IPS DF 6.9 (cell line): ENCODE data around the gene MPRIP.

Experiments
- DNase-seq: peaks from one replicate; pipeline ENCODE4 v3.0.0-alpha.2; 2013; ENCODE audit warnings: low read depth, low spot score
- H3K27ac ChIP-seq: one replicate; pipeline ENCODE4 v1.5.1; 2013; ENCODE audit warnings: low read length, control low read depth
- H3K27me3 ChIP-seq: 2 replicates; pipeline ENCODE4 v1.6.1; 2013; ENCODE audit warnings: mild to moderate bottlenecking, low read length; ENCODE audit not compliant: control insufficient read depth, insufficient read depth
- H3K36me3 ChIP-seq: 2 replicates; pipeline ENCODE4 v1.6.1; 2013; ENCODE audit warnings: low read length; ENCODE audit not compliant: control insufficient read depth, insufficient read depth
- H3K4me1 ChIP-seq: 2 replicates; pipeline ENCODE4 v1.6.1; 2013; ENCODE audit warnings: low read length; ENCODE audit not compliant: control insufficient read depth, insufficient read depth
- H3K4me3 ChIP-seq: 2 replicates; pipeline ENCODE4 v1.5.1; 2013; ENCODE audit warnings: mild to moderate bottlenecking, low read length
- H3K9me3 ChIP-seq: 2 replicates; pipeline ENCODE4 v1.6.1; 2013; ENCODE audit warnings: low read length, inconsistent platforms; ENCODE audit not compliant: control insufficient read depth, insufficient read depth
- WGBS: extraction: QIAGEN DNeasy Blood & Tissue Kit; methylation state at CpG from one replicate; pipeline ENCODE4 v1.1.7; 2013; ENCODE audit warnings: mixed read lengths, missing lambda C conversion rate; ENCODE audit not compliant: insufficient read length, insufficient coverage; 5-methylcytosine and 5-hydroxymethylcytosine counted together

The MPRIP gene

DNA sequence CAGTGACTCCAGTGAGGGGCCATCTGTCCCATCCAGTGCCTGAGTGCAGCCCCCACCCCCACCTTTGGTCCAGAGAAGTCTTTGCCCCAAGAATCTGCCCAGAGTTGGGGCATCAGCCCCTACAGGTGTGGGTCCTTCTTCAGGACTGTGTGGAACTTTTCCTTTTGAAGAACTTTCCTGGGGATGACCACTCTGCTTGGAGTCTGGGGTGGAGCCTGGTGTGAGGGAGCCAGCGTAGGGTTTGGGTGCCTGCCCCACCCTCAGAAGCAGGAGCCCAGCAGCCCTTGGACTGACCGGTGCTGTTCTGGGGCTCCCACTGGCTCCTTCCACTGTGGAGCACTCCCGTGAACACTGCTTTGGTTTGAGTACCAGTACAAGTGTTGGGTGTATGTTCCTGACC lies 19.3 kb downstream of the MPRIP start:
- Histone ChIP-seq H3K9me3 (no peaks in the 10 kb centered on the region), H3K36me3 (no peaks in the 10 kb centered on the region)

DNA sequence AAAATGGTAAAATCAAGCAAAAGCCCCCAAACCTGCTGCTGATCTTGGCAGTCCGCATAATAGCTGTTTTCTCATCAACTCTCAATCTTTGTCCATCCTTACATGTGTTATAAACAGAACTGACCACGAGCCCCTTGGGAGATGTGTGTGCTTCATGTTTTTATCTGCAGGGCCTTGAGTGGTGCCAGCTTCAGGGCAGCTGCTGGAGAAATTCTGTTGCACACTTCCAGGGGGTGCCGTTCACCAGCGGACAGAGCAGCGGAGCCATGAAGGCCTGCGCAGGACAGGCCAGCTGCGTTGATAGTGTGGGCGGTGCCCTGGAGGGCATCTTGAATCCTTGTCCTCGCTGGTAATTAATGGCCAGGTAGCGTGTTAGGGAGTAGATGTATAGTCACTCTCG lies 20.1 kb downstream of the MPRIP start:
- no peak for DNase-seq

More for the DNA sequence above, 19.3 kb downstream of the MPRIP start:
- no peak overlapping the region for H3K27ac ChIP-seq
- H3K27me3 ChIP-seq, result no peaks in the 10 kb centered on the region
- H3K4me3 ChIP-seq, result no peak overlapping the region
- no CpG with 5 or more reads among the region's 3 CpGs for WGBS
- DNase-seq, result no peak
- H3K4me1 ChIP-seq, result no peaks in the 10 kb centered on the region; the same call in 1 of the 2 replicates

DNA sequence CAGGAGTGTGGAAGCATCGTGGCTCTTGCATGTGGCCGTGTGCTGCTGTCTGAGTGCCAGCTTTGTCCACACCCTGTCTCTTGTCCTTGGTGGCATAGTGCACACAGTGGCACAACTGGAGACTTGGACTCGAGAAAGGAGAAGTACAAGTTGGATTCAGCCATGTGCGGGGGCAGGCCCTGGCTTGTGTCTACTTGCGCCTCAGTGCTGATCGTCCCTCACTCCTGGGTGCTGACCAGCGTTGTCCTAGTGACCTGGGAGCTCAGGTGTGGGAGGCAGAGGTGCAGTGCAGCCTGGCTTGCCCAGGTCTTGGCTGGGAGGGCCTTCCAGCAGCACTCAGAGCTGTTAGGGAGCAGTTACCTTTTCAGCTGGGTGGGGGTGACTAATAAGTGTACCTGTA lies 20.6 kb downstream of the MPRIP start:
- Histone ChIP-seq H3K9me3 (no peaks in the 10 kb centered on the region), H3K27me3 (no peaks in the 10 kb centered on the region), H3K4me1 (no peaks in the 10 kb centered on the region; the same call in 1 of the 2 replicates), H3K36me3 (no peaks in the 10 kb centered on the region), H3K4me3 (no peak overlapping the region), H3K27ac (no peak overlapping the region)
- DNase-seq, result no peak
- no CpG with 5 or more reads among the region's 7 CpGs for WGBS

More for the DNA sequence above, 20.1 kb downstream of the MPRIP start:
- H3K4me3 ChIP-seq, result no peak overlapping the region
- H3K27me3 ChIP-seq, result no peaks in the 10 kb centered on the region
- H3K27ac ChIP-seq, result no peak overlapping the region
- no CpG with 5 or more reads among the region's 11 CpGs for WGBS
- no peaks in the 10 kb centered on the region; the same call in 1 of the 2 replicates for H3K4me1 ChIP-seq
- H3K9me3 ChIP-seq, result no peaks in the 10 kb centered on the region
- no peaks in the 10 kb centered on the region for H3K36me3 ChIP-seq

DNA sequence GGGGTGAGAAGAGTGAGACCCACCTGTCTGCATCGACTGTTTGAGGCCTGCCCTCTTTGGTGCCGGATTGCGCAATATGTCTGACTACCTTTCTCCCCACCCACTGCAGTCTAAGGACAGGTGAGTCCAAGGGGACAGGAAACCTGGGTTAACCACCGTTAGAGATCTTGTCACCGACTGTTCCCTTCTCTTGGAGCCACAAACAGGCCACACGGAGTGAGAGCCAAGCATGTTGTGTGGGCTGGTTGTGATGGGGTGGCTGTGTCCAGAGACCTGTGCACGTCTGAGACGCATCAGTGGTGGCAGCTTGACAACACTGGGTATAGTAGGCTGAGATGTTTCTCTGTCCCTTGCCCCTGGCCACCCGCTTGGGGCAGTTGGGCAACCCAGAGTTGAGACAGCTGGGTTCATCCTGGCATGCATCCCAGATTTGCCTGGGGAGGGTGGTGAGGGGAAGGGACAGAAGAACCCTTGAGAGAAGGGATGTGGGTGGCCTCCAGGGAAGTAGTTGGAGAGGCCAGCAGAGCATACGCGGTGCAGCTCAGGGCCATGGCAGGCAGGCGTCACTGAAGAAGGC lies 21.4 kb downstream of the MPRIP start:
- WGBS, result no CpG with 5 or more reads among the region's 12 CpGs
- Histone ChIP-seq H3K4me1 (no peaks in the 10 kb centered on the region; the same call in 1 of the 2 replicates), H3K36me3 (no peaks in the 10 kb centered on the region), H3K27ac (no peak overlapping the region), H3K4me3 (no peak overlapping the region), H3K27me3 (no peaks in the 10 kb centered on the region), H3K9me3 (no peaks in the 10 kb centered on the region)
- DNase-seq, result no peak

DNA sequence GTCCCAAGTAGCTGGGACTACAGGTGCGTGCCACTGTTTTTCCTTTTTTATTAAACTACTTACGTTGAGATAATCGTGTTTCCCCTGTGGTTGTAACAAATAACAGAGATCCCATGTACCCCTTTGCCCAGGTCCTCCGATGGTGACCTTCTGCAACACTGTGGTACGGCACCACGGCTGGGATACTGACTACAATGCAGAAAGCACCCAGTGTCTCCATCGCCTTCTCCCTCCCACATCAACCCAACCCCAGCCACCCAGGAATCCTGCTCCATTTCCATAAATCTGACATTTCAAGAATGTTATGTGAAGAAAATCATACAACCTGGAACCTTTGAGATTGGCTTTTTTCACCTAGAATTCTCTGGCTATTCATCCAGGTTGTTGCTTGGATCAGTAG lies 22.1 kb downstream of the MPRIP start:
- H3K36me3 ChIP-seq, result no peaks in the 10 kb centered on the region
- H3K9me3 ChIP-seq, result no peaks in the 10 kb centered on the region
- no CpG with 5 or more reads among the region's 7 CpGs for WGBS
- H3K27ac ChIP-seq, result no peak overlapping the region
- H3K4me1 ChIP-seq, result no peaks in the 10 kb centered on the region; the same call in 1 of the 2 replicates
- H3K27me3 ChIP-seq, result no peaks in the 10 kb centered on the region
- no peak for DNase-seq
- no peak overlapping the region for H3K4me3 ChIP-seq

DNA sequence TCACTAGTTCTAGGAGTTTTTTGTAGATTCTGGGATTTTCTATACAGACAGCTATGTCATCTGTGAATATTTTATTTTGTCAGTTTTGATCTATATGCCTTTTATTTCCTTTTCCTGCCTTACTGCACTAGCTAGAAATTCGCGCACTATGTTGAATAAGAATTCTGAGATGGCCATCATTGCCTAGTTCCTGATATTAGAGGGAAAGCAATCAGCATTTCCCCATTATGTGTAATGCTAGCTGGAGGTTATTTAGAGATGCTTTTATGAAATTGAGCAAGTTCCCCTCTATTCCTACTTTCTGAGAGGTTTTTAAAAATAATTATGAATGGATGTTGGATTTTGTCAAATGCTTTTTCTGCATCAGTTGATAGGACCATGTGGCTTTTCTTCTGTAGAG lies 23.8 kb downstream of the MPRIP start:
- H3K4me1 ChIP-seq, result no peaks in the 10 kb centered on the region
- H3K27ac ChIP-seq, result no peak overlapping the region
- no peaks in the 10 kb centered on the region for H3K9me3 ChIP-seq
- WGBS, result no CpG with 5 or more reads among the region's 2 CpGs
- H3K36me3 ChIP-seq, result no peaks in the 10 kb centered on the region
- H3K4me3 ChIP-seq, result no peak overlapping the region
- H3K27me3 ChIP-seq, result no peaks in the 10 kb centered on the region
- no peak for DNase-seq

DNA sequence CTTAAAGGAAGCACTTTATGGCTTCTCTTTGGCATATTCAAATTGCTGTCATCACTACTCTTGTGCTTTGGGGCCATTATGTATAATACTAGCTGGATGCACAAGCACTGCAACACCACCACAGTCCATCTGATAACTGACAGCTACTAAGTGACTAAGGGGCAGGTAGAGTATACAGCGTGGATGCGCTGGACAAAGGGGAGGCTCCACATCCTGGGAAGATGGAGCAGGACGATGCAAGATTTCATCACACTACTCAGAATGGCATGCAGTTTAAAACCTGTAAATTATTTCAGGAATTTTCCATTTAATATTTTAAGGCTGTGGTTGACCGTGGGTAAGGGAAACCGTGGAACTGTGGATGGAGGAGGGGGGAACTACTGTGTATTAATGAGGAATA lies 25.0 kb downstream of the MPRIP start:
- H3K9me3 ChIP-seq, result no peaks in the 10 kb centered on the region
- DNase-seq, result no peak
- no peak overlapping the region for H3K27ac ChIP-seq
- no peak overlapping the region for H3K4me3 ChIP-seq
- H3K36me3 ChIP-seq, result 0 out of 2 replicates have a peak, but pooled peaks cover 3% of the 10 kb centered on the region
- no CpG with 5 or more reads among the region's 5 CpGs for WGBS
- no peaks in the 10 kb centered on the region for H3K4me1 ChIP-seq
- no peaks in the 10 kb centered on the region for H3K27me3 ChIP-seq

DNA sequence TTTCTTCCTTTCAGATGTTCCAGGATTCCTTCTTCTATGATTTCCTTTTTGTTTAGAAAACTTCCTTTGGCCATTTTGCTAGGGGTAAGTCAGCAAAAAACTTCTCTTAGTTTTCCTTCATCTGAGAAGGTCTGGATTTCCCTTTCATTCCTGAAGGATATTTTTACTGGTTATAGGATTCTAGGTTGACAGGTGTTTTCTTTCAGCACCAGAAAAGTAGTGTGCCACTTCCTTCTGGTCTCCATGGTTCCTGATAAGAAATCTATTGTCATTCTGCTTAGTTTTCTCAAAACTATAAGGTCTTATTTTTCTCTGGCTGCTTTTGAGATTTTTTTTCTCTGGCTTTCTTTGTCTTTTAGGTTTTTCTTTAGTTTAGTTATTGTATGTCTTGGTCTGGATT lies 27.6 kb downstream of the MPRIP start:
- H3K27ac ChIP-seq, result no peak overlapping the region
- no peaks in the 10 kb centered on the region for H3K9me3 ChIP-seq
- H3K4me3 ChIP-seq, result no peak overlapping the region
- no peaks in the 10 kb centered on the region for H3K4me1 ChIP-seq
- no peaks in the 10 kb centered on the region for H3K27me3 ChIP-seq
- H3K36me3 ChIP-seq, result peaks cover 3% of the 10 kb centered on the region; the same call in 1 of the 2 replicates
- no peak for DNase-seq

DNA sequence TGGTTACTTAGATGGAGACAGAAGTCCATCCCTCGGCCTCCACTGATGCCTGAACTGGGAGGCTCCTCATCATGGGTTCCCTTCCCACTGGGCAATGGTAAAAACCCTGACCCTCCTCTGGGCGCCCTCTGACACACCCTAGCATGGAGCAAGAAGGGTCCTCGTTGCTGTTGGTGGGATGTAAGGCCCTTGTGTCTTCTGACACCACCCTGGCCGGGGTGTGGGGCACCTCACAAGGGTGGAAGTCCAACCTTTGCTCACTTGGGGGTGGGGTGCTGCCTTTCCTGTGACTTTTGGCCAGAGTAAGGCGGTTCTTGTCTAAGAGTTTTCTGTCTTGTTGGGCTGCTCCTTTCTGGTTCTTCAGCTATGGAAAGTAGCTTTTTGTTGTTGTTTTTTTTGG lies 28.7 kb downstream of the MPRIP start:
- no peaks in the 10 kb centered on the region for H3K9me3 ChIP-seq
- H3K4me3 ChIP-seq, result no peak overlapping the region
- H3K4me1 ChIP-seq, result no peaks in the 10 kb centered on the region
- H3K36me3 ChIP-seq, result peaks cover 3% of the 10 kb centered on the region; the same call in 1 of the 2 replicates
- DNase-seq, result no peak
- no peak overlapping the region for H3K27ac ChIP-seq
- H3K27me3 ChIP-seq, result no peaks in the 10 kb centered on the region
- WGBS, result no CpG with 5 or more reads among the region's 5 CpGs

DNA sequence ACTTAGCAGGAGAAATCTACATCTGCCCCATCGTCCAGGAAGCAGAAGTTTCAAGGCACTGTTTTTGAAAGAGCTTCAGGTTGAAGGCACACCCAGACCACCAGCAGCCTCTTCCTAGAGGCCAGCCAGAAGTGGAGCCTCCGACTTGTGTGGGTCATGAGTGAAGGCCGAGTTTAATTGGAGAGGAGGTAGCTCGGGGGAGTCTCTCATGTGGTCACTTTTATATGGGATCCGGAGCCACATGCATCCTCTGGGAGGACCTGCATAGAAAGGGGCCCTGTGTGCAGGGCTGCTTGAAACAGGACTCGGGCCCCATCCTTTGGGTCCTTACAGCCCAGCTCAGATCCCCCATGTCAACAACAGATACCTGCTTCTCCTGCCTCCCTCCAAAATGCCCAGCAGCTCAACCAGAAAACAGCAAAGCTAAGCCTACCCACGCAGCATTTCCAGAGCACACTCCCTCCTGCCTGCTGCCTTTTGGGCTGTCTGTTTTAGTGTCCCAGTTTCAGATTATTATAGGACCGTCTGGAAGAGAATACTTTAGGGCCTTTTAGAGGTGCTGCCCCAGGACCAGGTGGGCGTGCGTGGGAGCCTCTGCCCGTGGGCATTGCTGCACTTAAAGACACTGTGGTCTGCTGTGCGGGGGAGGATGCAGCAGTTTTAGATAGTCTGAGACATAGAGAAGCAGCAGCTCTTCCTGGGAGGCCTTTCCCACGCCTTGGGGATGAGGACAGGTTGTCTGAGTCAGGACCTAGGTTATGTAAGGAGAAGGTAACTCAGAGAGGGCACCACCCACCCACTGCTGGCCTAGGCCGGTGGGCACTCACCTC lies 29.5 kb downstream of the MPRIP start:
- Histone ChIP-seq H3K4me3 (no peak overlapping the region), H3K27ac (no peak overlapping the region), H3K9me3 (no peaks in the 10 kb centered on the region), H3K4me1 (no peaks in the 10 kb centered on the region), H3K36me3 (peaks cover 3% of the 10 kb centered on the region; the same call in 1 of the 2 replicates), H3K27me3 (no peaks in the 10 kb centered on the region)
- WGBS, result no CpG with 5 or more reads among the region's 14 CpGs
- DNase-seq, result no peak
